ENCODE results near the gene CGN. TPM values are rescaled to one million over a fixed set of nuclear protein-coding genes. Genes with fewer than 3 reads are reported as not detected.
A peak's percentile ranks its signal among the peaks of the same experiment; 100 is the strongest.

Gene CGN
- total and polyA plus RNA-seq, 5 donors from 2014 or later, result 0.37 to 1.2 (median 0.37) TPM; not detected in 2

- H3K4me3 Mint-ChIP-seq, result no peak overlapping the region
- no peaks in the 10 kb centered on the region for H3K4me1 Mint-ChIP-seq
- H3K27ac Mint-ChIP-seq, result no peak overlapping the region
- peaks cover 11% of the 10 kb centered on the region for H3K27me3 Mint-ChIP-seq
- H3K36me3 Mint-ChIP-seq, result no peaks in the 10 kb centered on the region
- Histone ChIP-seq H3K9me3 (ENCODE audit: control insufficient read depth in 2 of 2, low read length in 2 of 2) (no peaks in the 10 kb centered on the region), H3K4me1 (ENCODE audit: control insufficient read depth, insufficient read depth, low read length, poor library complexity, severe bottlenecking) (no peaks in the 10 kb centered on the region), H3K4me3 (ENCODE audit: low read depth, low read length) (no peak overlapping the region), H3K36me3 (ENCODE audit: control insufficient read depth, insufficient read depth, low read length) (no peaks in the 10 kb centered on the region), H3K27me3 (ENCODE audit: control insufficient read depth, insufficient read depth, low read length) (no peaks in the 10 kb centered on the region), H3K27ac (ENCODE audit: insufficient read depth, low read length, poor library complexity, severe bottlenecking) (no peak overlapping the region)
- no peak for ATAC-seq (ENCODE audit: low read depth in 2 of 2)
- DNase-seq, result no peak
- H3K9me3 Mint-ChIP-seq, result no peaks in the 10 kb centered on the region
These were observed 19.1 kb upstream of the CGN start for GRCh38 chr1:151492120-151492519.

GRCh38 chr1:151493042-151493441 is 18.1 kb upstream of the CGN start:
- H3K36me3 ChIP-seq (ENCODE audit: control insufficient read depth, insufficient read depth, low read length), result no peaks in the 10 kb centered on the region
- no peak overlapping the region for H3K4me3 Mint-ChIP-seq
- ATAC-seq (ENCODE audit: low read depth in 2 of 2) (no peak), DNase-seq (no peak)
- H3K36me3 Mint-ChIP-seq, result no peaks in the 10 kb centered on the region
- H3K9me3 ChIP-seq (ENCODE audit: control insufficient read depth in 2 of 2, low read length in 2 of 2), result no peaks in the 10 kb centered on the region
- no peak overlapping the region for H3K27ac ChIP-seq (ENCODE audit: insufficient read depth, low read length, poor library complexity, severe bottlenecking)
- no peak overlapping the region for H3K27ac Mint-ChIP-seq
- H3K9me3 Mint-ChIP-seq, result no peaks in the 10 kb centered on the region
- no peaks in the 10 kb centered on the region for H3K4me1 Mint-ChIP-seq
- peaks cover 11% of the 10 kb centered on the region for H3K27me3 Mint-ChIP-seq
- H3K4me3 ChIP-seq (ENCODE audit: low read depth, low read length), result no peak overlapping the region
- no peaks in the 10 kb centered on the region for H3K27me3 ChIP-seq (ENCODE audit: control insufficient read depth, insufficient read depth, low read length)
- no peaks in the 10 kb centered on the region for H3K4me1 ChIP-seq (ENCODE audit: control insufficient read depth, insufficient read depth, low read length, poor library complexity, severe bottlenecking)

- H3K27ac ChIP-seq (ENCODE audit: insufficient read depth, low read length, poor library complexity, severe bottlenecking), result no peak overlapping the region
- no peaks in the 10 kb centered on the region for H3K36me3 Mint-ChIP-seq
- H3K27me3 Mint-ChIP-seq, result peaks cover 6% of the 10 kb centered on the region
- no peaks in the 10 kb centered on the region for H3K9me3 ChIP-seq (ENCODE audit: control insufficient read depth in 2 of 2, low read length in 2 of 2)
- H3K36me3 ChIP-seq (ENCODE audit: control insufficient read depth, insufficient read depth, low read length), result no peaks in the 10 kb centered on the region
- DNase-seq, result no peak
- no peaks in the 10 kb centered on the region for H3K27me3 ChIP-seq (ENCODE audit: control insufficient read depth, insufficient read depth, low read length)
- peak in 1 of 2 donors; percentile 31 for ATAC-seq (ENCODE audit: low read depth in 2 of 2)
- H3K9me3 Mint-ChIP-seq, result no peaks in the 10 kb centered on the region
- no peak overlapping the region for H3K27ac Mint-ChIP-seq
- no peaks in the 10 kb centered on the region for H3K4me1 Mint-ChIP-seq
- H3K4me1 ChIP-seq (ENCODE audit: control insufficient read depth, insufficient read depth, low read length, poor library complexity, severe bottlenecking), result no peaks in the 10 kb centered on the region
- H3K4me3 ChIP-seq (ENCODE audit: low read depth, low read length), result no peak overlapping the region
- H3K4me3 Mint-ChIP-seq, result peak overlapping the region in 1 of 4 donors; percentile 73
These were observed 16.4 kb upstream of the CGN start for GRCh38 chr1:151494741-151495281.

- H3K9me3 Mint-ChIP-seq, result no peaks in the 10 kb centered on the region
- Histone ChIP-seq H3K4me3 (ENCODE audit: low read depth, low read length) (no peak overlapping the region), H3K36me3 (ENCODE audit: control insufficient read depth, insufficient read depth, low read length) (no peaks in the 10 kb centered on the region), H3K9me3 (ENCODE audit: control insufficient read depth in 2 of 2, low read length in 2 of 2) (no peaks in the 10 kb centered on the region), H3K27ac (ENCODE audit: insufficient read depth, low read length, poor library complexity, severe bottlenecking) (no peak overlapping the region), H3K4me1 (ENCODE audit: control insufficient read depth, insufficient read depth, low read length, poor library complexity, severe bottlenecking) (no peaks in the 10 kb centered on the region), H3K27me3 (ENCODE audit: control insufficient read depth, insufficient read depth, low read length) (no peaks in the 10 kb centered on the region)
- no peak overlapping the region for H3K27ac Mint-ChIP-seq
- DNase-seq, result no peak
- no peak for ATAC-seq (ENCODE audit: low read depth in 2 of 2)
- H3K4me1 Mint-ChIP-seq, result no peaks in the 10 kb centered on the region
- peaks cover 6% of the 10 kb centered on the region for H3K27me3 Mint-ChIP-seq
- no peaks in the 10 kb centered on the region for H3K36me3 Mint-ChIP-seq
- no peak overlapping the region for H3K4me3 Mint-ChIP-seq
These were observed 15.9 kb upstream of the CGN start for GRCh38 chr1:151495316-151495715.

- Mint-ChIP-seq H3K4me1 (no peaks in the 10 kb centered on the region), H3K9me3 (no peaks in the 10 kb centered on the region), H3K27ac (no peak overlapping the region), H3K36me3 (no peaks in the 10 kb centered on the region), H3K4me3 (no peak overlapping the region), H3K27me3 (peaks cover 9% of the 10 kb centered on the region)
- Histone ChIP-seq H3K4me3 (ENCODE audit: low read depth, low read length) (no peak overlapping the region), H3K27ac (ENCODE audit: insufficient read depth, low read length, poor library complexity, severe bottlenecking) (no peak overlapping the region), H3K9me3 (ENCODE audit: control insufficient read depth in 2 of 2, low read length in 2 of 2) (no peaks in the 10 kb centered on the region), H3K27me3 (ENCODE audit: control insufficient read depth, insufficient read depth, low read length) (no peaks in the 10 kb centered on the region), H3K36me3 (ENCODE audit: control insufficient read depth, insufficient read depth, low read length) (no peaks in the 10 kb centered on the region), H3K4me1 (ENCODE audit: control insufficient read depth, insufficient read depth, low read length, poor library complexity, severe bottlenecking) (no peaks in the 10 kb centered on the region)
- no peak for DNase-seq
- ATAC-seq (ENCODE audit: low read depth in 2 of 2), result no peak
These were observed 11.8 kb upstream of the CGN start for GRCh38 chr1:151499365-151499764.

- no peak overlapping the region for H3K4me3 ChIP-seq (ENCODE audit: low read depth, low read length)
- no peak overlapping the region for H3K4me3 Mint-ChIP-seq
- H3K27me3 ChIP-seq (ENCODE audit: control insufficient read depth, insufficient read depth, low read length), result no peaks in the 10 kb centered on the region
- no peak for ATAC-seq (ENCODE audit: low read depth in 2 of 2)
- peaks cover 9% of the 10 kb centered on the region for H3K27me3 Mint-ChIP-seq
- H3K27ac Mint-ChIP-seq, result no peak overlapping the region
- DNase-seq, result no peak
- H3K4me1 Mint-ChIP-seq, result no peaks in the 10 kb centered on the region
- no peaks in the 10 kb centered on the region for H3K36me3 Mint-ChIP-seq
- no peaks in the 10 kb centered on the region for H3K4me1 ChIP-seq (ENCODE audit: control insufficient read depth, insufficient read depth, low read length, poor library complexity, severe bottlenecking)
- no peaks in the 10 kb centered on the region for H3K9me3 Mint-ChIP-seq
- H3K9me3 ChIP-seq (ENCODE audit: control insufficient read depth in 2 of 2, low read length in 2 of 2), result no peaks in the 10 kb centered on the region
- H3K27ac ChIP-seq (ENCODE audit: insufficient read depth, low read length, poor library complexity, severe bottlenecking), result no peak overlapping the region
- H3K36me3 ChIP-seq (ENCODE audit: control insufficient read depth, insufficient read depth, low read length), result no peaks in the 10 kb centered on the region
These were observed 11.3 kb upstream of the CGN start for GRCh38 chr1:151499930-151500329.

- no peaks in the 10 kb centered on the region for H3K36me3 Mint-ChIP-seq
- H3K4me3 ChIP-seq (ENCODE audit: low read depth, low read length), result no peak overlapping the region
- H3K27ac ChIP-seq (ENCODE audit: insufficient read depth, low read length, poor library complexity, severe bottlenecking), result no peak overlapping the region
- peaks cover 16% of the 10 kb centered on the region for H3K27me3 Mint-ChIP-seq
- H3K27ac Mint-ChIP-seq, result no peak overlapping the region
- no peaks in the 10 kb centered on the region for H3K36me3 ChIP-seq (ENCODE audit: control insufficient read depth, insufficient read depth, low read length)
- no peaks in the 10 kb centered on the region for H3K27me3 ChIP-seq (ENCODE audit: control insufficient read depth, insufficient read depth, low read length)
- no peaks in the 10 kb centered on the region for H3K9me3 ChIP-seq (ENCODE audit: control insufficient read depth in 2 of 2, low read length in 2 of 2)
- no peaks in the 10 kb centered on the region for H3K4me1 ChIP-seq (ENCODE audit: control insufficient read depth, insufficient read depth, low read length, poor library complexity, severe bottlenecking)
- ATAC-seq (ENCODE audit: low read depth in 2 of 2) (no peak), DNase-seq (no peak)
- no peaks in the 10 kb centered on the region for H3K9me3 Mint-ChIP-seq
- peaks cover 0 to 4% (median 0%) of the 10 kb centered on the region in 4 donors for H3K4me1 Mint-ChIP-seq
- H3K4me3 Mint-ChIP-seq, result no peak overlapping the region
These were observed 9.7 kb upstream of the CGN start for GRCh38 chr1:151501474-151501873.

GRCh38 chr1:151502035-151502700 is 9.0 kb upstream of the CGN start:
- ATAC-seq (ENCODE audit: low read depth in 2 of 2), result no peak

More at GRCh38 chr1:151502035-151502700, 9.0 kb upstream of the CGN start:
- no peak for DNase-seq
- Mint-ChIP-seq H3K4me1 (peaks cover 0 to 4% (median 0%) of the 10 kb centered on the region in 4 donors), H3K9me3 (no peaks in the 10 kb centered on the region), H3K27me3 (peaks cover 16% of the 10 kb centered on the region), H3K36me3 (no peaks in the 10 kb centered on the region), H3K27ac (no peak overlapping the region), H3K4me3 (no peak overlapping the region)
- no peaks in the 10 kb centered on the region for H3K9me3 ChIP-seq (ENCODE audit: control insufficient read depth in 2 of 2, low read length in 2 of 2)
- no peaks in the 10 kb centered on the region for H3K4me1 ChIP-seq (ENCODE audit: control insufficient read depth, insufficient read depth, low read length, poor library complexity, severe bottlenecking)
- H3K4me3 ChIP-seq (ENCODE audit: low read depth, low read length), result no peak overlapping the region
- H3K27ac ChIP-seq (ENCODE audit: insufficient read depth, low read length, poor library complexity, severe bottlenecking), result no peak overlapping the region
- H3K36me3 ChIP-seq (ENCODE audit: control insufficient read depth, insufficient read depth, low read length), result no peaks in the 10 kb centered on the region
- H3K27me3 ChIP-seq (ENCODE audit: control insufficient read depth, insufficient read depth, low read length), result no peaks in the 10 kb centered on the region

Data from CD4-positive, CD25-positive, alpha-beta regulatory T cell (primary cell).